Fibroblast of lung (primary cell): ENCODE results near the gene PXDN.

ENCODE experiments used
- EZH2 ChIP-seq: IDR thresholded peaks from 2 replicates; pipeline ENCODE4 v1.5.1; 2012; ENCODE audit warnings: low read length, control low read depth, mild to moderate bottlenecking; ENCODE audit errors: missing control alignments
- TF ChIP-seq, protein P1 (sequence below), 2 donors: IDR thresholded peaks in 1 of 2; conservative IDR thresholded peaks in 1 of 2; 1 replicate in 1 of 2; 2 replicates in 1 of 2; pipeline ENCODE4 v1.5.1; 2011 to 2012; ENCODE audit warnings: low read length in 2 of 2, control low read depth in 1 of 2, inconsistent platforms in 1 of 2, low read depth in 1 of 2, mild to moderate bottlenecking in 1 of 2

GRCh38 chr2:1749489-1750119, 5.3 kb upstream of the PXDN start:
- TF ChIP-seq, protein P1, sequence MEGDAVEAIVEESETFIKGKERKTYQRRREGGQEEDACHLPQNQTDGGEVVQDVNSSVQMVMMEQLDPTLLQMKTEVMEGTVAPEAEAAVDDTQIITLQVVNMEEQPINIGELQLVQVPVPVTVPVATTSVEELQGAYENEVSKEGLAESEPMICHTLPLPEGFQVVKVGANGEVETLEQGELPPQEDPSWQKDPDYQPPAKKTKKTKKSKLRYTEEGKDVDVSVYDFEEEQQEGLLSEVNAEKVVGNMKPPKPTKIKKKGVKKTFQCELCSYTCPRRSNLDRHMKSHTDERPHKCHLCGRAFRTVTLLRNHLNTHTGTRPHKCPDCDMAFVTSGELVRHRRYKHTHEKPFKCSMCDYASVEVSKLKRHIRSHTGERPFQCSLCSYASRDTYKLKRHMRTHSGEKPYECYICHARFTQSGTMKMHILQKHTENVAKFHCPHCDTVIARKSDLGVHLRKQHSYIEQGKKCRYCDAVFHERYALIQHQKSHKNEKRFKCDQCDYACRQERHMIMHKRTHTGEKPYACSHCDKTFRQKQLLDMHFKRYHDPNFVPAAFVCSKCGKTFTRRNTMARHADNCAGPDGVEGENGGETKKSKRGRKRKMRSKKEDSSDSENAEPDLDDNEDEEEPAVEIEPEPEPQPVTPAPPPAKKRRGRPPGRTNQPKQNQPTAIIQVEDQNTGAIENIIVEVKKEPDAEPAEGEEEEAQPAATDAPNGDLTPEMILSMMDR (conservative IDR thresholded peaks at IDR 0.05 in 1 of 2, IDR thresholded peaks at IDR 0.05 in 1 of 2; ENCODE audit: low read depth in 1 of 2, low read length in 2 of 2) = no peak
- no peak for TF ChIP-seq EZH2
